ENCODE results near the gene PPP5C.
"Not testable (repeated sequence)": the region's sequence is repeated elsewhere in the genome, so short reads cannot be mapped to it uniquely, and the experiment has no call there.

PPP5C gene

DNA sequence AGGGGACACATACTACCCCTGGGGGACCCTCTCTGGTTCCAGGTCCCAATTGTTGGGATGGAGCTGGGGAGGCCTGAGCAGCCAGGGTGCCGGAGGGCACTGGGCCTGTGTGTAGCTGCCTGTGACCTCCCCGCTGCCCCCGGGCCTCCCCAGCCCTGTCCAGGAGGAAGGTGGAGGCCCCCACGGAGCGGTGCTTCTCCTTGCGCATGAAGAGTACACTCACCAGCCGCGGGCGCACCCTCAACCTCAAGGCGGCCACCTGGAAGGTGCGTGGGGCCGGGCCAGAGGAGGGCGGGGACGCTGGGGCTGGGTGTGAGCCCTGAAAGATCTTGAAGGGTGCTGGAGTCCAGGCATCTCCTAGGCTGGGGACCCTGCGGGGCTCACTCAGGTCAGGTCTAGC lies 38.4 kb upstream of the PPP5C start:
- H3K79me2 ChIP-seq (ENCODE audit: insufficient read depth, low read depth): no peaks in the 10 kb centered on the region
- H3K36me3 ChIP-seq (ENCODE audit: insufficient read depth): no peaks in the 10 kb centered on the region
- H4K20me1 ChIP-seq (ENCODE audit: insufficient read depth): no peaks in the 10 kb centered on the region
- no peak overlapping the region for H2AFZ ChIP-seq (ENCODE audit: low read depth)
- no peak overlapping the region for H3K27ac ChIP-seq
- no peaks in the 10 kb centered on the region for H3K4me1 ChIP-seq (ENCODE audit: low read depth, poor library complexity, severe bottlenecking)
- H3K4me2 ChIP-seq: no peak overlapping the region
- peaks cover 34% of the 10 kb centered on the region for H3K27me3 ChIP-seq (ENCODE audit: insufficient read depth, low read depth)
- no peak overlapping the region for H3K9ac ChIP-seq
- no peak for TF ChIP-seq CTCF (conservative IDR thresholded peaks at IDR 0.05; ENCODE audit: low read depth, low read length)
- no peak overlapping the region for H3K4me3 ChIP-seq (IDR thresholded peaks at IDR 0.05; ENCODE audit: insufficient read depth, low read depth, low read length)

GRCh38 chr19:46309056-46309455 lies 37.8 kb upstream of the PPP5C start:
- H3K4me1 ChIP-seq (ENCODE audit: low read depth, poor library complexity, severe bottlenecking): no peaks in the 10 kb centered on the region
- H3K4me3 ChIP-seq (IDR thresholded peaks at IDR 0.05; ENCODE audit: insufficient read depth, low read depth, low read length): no peak overlapping the region
- no peaks in the 10 kb centered on the region for H3K36me3 ChIP-seq (ENCODE audit: insufficient read depth)
- no peak overlapping the region for H3K9ac ChIP-seq
- no peak for TF ChIP-seq CTCF (conservative IDR thresholded peaks at IDR 0.05; ENCODE audit: low read depth, low read length)
- H4K20me1 ChIP-seq (ENCODE audit: insufficient read depth): no peaks in the 10 kb centered on the region
- H3K4me2 ChIP-seq: no peak overlapping the region
- no peak overlapping the region for H3K27ac ChIP-seq
- H3K79me2 ChIP-seq (ENCODE audit: insufficient read depth, low read depth): no peaks in the 10 kb centered on the region
- H2AFZ ChIP-seq (ENCODE audit: low read depth): no peak overlapping the region
- peaks cover 34% of the 10 kb centered on the region for H3K27me3 ChIP-seq (ENCODE audit: insufficient read depth, low read depth)

DNA sequence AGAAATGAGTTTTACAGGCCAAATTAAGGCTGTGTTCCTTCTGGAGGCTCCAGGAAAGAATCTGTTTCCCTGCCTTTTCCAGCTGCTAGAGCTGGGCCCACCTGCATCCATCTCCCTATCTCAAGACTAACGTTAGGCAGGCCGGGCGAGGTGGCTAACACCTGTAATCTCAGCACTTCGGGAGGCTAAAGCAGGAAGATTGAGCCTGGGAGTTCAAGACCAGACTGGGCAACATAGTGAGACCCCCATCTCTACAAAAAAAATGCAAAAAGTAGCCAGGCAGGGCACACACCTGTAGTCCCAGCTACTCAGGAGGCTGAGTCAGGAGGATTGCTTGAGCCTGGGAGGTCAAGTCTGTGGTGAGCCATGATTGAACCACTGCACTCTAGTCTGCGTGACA lies 35.4 kb upstream of the PPP5C start:
- no peak for TF ChIP-seq CTCF (conservative IDR thresholded peaks at IDR 0.05; ENCODE audit: low read depth, low read length)
- H3K4me1 ChIP-seq (ENCODE audit: low read depth, poor library complexity, severe bottlenecking): no peaks in the 10 kb centered on the region
- peaks cover 28% of the 10 kb centered on the region for H3K27me3 ChIP-seq (ENCODE audit: insufficient read depth, low read depth)
- no peak overlapping the region for H3K9ac ChIP-seq
- H4K20me1 ChIP-seq (ENCODE audit: insufficient read depth): no peaks in the 10 kb centered on the region
- H2AFZ ChIP-seq (ENCODE audit: low read depth): no peak overlapping the region
- no peaks in the 10 kb centered on the region for H3K36me3 ChIP-seq (ENCODE audit: insufficient read depth)
- no peak overlapping the region for H3K27ac ChIP-seq
- H3K4me3 ChIP-seq (IDR thresholded peaks at IDR 0.05; ENCODE audit: insufficient read depth, low read depth, low read length): no peak overlapping the region
- no peak overlapping the region for H3K4me2 ChIP-seq
- no peaks in the 10 kb centered on the region for H3K79me2 ChIP-seq (ENCODE audit: insufficient read depth, low read depth)

DNA sequence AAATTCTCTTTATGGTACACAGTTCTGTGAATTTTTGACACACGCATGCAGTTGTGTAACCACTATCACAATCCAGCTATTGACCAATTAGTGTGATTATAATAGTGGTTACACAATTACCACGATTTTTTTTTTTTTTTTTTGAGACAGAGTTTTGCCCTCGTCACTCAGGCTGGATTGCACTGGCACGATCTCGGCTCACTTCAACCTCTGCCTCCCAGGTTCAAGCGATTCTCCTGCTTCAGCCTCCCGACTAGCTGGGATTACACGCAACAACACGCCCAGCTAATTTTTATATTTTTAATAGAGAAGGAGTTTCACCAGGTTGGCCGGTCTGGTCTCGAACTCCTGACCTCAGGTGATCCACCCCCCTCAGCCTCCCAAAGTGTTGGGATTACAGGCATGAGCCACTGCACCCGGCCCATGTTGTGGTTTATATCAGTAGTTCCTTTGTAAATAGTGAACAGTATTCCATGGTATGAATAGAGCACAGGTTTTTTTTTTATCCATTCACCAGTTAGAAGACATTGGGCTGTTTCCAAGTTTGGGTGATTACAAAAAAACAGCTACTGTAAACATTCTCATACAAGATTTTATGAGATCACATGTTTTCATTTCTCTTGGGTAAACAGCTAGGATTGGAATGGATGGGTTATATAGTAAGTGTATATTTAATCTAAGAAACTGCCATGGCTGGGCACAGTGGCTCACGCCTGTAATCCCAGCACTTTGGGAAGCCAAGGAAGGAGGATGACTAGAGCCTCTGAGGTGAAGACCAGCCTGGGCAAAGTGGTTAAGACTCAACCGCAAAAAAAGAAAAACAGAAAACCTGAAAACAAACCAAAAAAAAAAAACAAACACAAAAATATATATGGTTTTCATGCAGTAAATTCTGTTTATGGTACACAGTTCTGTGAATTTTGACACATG lies 33.1 kb upstream of the PPP5C start:
- H2AFZ ChIP-seq (ENCODE audit: low read depth); H4K20me1 ChIP-seq (ENCODE audit: insufficient read depth); H3K36me3 ChIP-seq (ENCODE audit: insufficient read depth); H3K4me1 ChIP-seq (ENCODE audit: low read depth, poor library complexity, severe bottlenecking); H3K27ac ChIP-seq; H3K4me2 ChIP-seq; H3K79me2 ChIP-seq (ENCODE audit: insufficient read depth, low read depth); H3K4me3 ChIP-seq (IDR thresholded peaks at IDR 0.05; ENCODE audit: insufficient read depth, low read depth, low read length); H3K9ac ChIP-seq: not testable (repeated sequence)
- peaks cover 25% of the 10 kb centered on the region; the same call in 1 of the 2 replicates for H3K27me3 ChIP-seq (ENCODE audit: insufficient read depth, low read depth)

- Histone ChIP-seq H3K9ac (no peak overlapping the region), H3K4me2 (no peak overlapping the region), H3K4me3 (IDR thresholded peaks at IDR 0.05; ENCODE audit: insufficient read depth, low read depth, low read length) (no peak overlapping the region), H4K20me1 (ENCODE audit: insufficient read depth) (no peaks in the 10 kb centered on the region), H3K4me1 (ENCODE audit: low read depth, poor library complexity, severe bottlenecking) (no peaks in the 10 kb centered on the region), H3K27ac (no peak overlapping the region), H3K27me3 (ENCODE audit: insufficient read depth, low read depth) (peaks cover 2% of the 10 kb centered on the region; the same call in 1 of the 2 replicates), H3K79me2 (ENCODE audit: insufficient read depth, low read depth) (no peaks in the 10 kb centered on the region), H2AFZ (ENCODE audit: low read depth) (no peak overlapping the region), H3K36me3 (ENCODE audit: insufficient read depth) (no peaks in the 10 kb centered on the region)
- no peak for TF ChIP-seq CTCF (conservative IDR thresholded peaks at IDR 0.05; ENCODE audit: low read depth, low read length)
These were observed 29.5 kb upstream of the PPP5C start for GRCh38 chr19:46317339-46317738.
